Activated CD8-positive, alpha-beta memory T cell treated with anti-CD3 and anti-CD28 coated beads for 36 hours (primary cell): ENCODE measurements around the gene CBARP. TPM values are rescaled to one million over a fixed set of nuclear protein-coding genes. Genes with fewer than 3 reads are reported as not detected.

ENCODE experiments used
- CTCF ChIA-PET: fragments of 350-600 bp; sonication (Branson Sonifier 250); formaldehyde crosslinking; loops from one replicate; lab custom pipeline; 2021; ENCODE audit warnings: antibody characterized with exemption; lab: Charles Lee
- POLR2A ChIA-PET: fragments of 350-600 bp; sonication (Branson Sonifier 250); formaldehyde crosslinking; loops from one replicate; lab custom pipeline; 2021; ENCODE audit warnings: antibody characterized with exemption; lab: Charles Lee
- total RNA-seq, 2 experiments: library from RNA; stranded (reverse); gene quantifications; one replicate each; pipeline ENCODE4 v1.2.3, GENCODE V29; 2021

Gene CBARP
- total RNA-seq, 2 experiments from 2014 or later: 0.95 to 1.1 TPM

DNA sequence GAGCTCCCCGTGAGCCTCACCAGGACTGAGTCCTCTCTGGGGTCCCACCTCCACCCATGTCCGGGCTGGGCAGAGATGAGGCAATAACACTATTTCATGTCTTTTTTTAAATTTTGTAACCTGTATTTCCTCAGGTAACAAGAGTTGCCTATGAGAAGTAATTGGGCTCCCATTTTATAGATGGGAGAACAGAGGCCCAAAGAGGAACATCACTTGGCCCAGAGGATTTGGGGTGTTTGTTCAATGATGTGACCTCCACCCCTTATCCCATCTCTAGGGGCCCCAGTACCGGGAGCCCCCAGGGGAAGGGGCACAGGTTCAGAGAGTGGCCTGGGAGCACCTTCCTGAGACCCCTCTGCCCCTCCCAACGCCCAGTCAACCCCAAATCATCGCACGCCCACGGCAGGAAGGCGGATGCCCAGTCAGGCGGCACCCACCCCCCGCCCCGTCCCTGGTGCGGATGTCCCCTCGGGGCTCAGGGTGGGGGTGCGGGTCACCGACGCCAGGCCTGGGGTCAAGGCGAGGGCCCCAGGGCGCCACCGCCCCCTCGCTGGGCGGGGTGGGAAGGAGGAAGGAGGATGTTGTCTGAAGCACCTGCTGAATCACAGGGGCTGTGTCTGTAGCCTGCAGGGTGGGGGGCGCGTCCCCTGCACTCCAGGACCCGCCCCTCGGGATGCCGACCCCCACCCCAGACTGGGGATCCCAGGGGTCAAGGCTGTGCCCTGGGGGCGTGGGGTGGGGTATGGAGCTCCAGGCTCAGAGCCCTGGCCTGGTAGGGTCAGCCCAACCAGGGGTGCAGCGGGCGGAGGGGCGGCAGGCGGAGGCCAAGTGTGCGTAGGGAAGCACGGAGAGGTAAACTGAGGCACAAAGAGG lies 22.3 kb upstream of the CBARP start:
- CTCF ChIA-PET: interaction anchor here (0.5 to 17.9 kb wide), 2 partner anchors 16 to 184 kb away, joined by 5 to 373 read pairs; partner anchors contain the start of gene ATP5F1D
- POLR2A ChIA-PET: interaction anchor here (0.6 to 2.5 kb wide), 7 partner anchors 9 to 233 kb away, joined by 3 to 20 read pairs (median 4); partner anchors contain the start of genes ATP5F1D and CIRBP

- POLR2A ChIA-PET: interaction anchor here (0.6 to 2.5 kb wide), 5 partner anchors 9 to 95 kb away, joined by 3 to 20 read pairs (median 4); partner anchors contain the start of gene CIRBP
- CTCF ChIA-PET: interaction anchor here (17.9 kb wide), 1 partner anchor 16 kb away, joined by 373 read pairs; the partner anchor contains the start of gene ATP5F1D
Measured at GRCh38 chr19:1259206-1259875, 21.5 kb upstream of the CBARP start.

DNA sequence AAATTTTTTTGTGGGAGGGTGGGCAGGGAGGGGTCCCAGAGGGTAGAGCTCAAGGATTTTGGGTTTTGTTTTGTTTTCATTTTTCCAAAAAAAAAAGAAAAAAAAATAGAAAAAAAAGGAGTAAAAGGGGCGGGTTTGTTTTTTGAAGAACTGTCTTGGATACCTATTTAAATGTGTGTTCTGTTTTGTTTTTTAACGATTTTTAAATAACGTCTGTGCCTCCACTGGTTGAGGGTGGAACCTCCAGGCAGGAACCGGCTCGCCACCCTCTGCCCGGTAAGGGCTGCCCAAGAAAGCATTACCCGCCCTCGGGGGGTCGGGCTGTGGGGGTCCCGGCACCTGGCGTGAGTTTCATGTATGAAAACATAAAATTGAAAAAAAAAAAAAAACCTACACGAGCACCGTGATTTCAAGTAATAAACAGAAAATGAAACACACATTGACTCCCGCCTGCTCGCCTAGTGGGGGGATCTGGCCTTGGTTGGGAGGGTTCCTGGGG lies 21.0 kb upstream of the CBARP start:
- ChIA-PET CTCF (interaction anchor here (17.9 kb wide), 1 partner anchor 15 kb away, joined by 373 read pairs; the partner anchor contains the start of gene ATP5F1D), POLR2A (interaction anchor here (1.0 to 1.4 kb wide), 2 partner anchors 10 to 14 kb away, joined by 4 to 5 read pairs; partner anchors contain the start of gene CIRBP)

DNA sequence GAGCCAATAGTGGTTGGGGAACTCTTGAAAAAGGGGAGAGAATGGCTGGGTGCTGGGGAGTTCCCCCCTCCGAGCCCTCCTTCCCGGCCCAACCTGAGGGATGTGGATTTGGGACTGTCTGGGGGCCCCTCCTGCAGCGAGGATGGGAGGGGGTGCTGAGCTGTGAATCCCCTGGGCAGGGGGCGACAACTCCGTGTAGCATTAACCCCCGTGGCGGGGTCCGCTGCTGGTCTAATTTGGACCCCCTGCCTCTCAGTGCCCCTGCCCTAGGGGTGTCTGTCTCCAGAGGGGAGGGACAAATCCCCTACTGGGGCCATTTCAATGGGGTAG lies 20.3 kb upstream of the CBARP start:
- ChIA-PET CTCF (interaction anchor here (0.8 to 17.9 kb wide), 2 partner anchors 13 to 14 kb away, joined by 4 to 373 read pairs; partner anchors contain the start of gene ATP5F1D), POLR2A (interaction anchor here (1.0 kb wide), 1 partner anchor 11 kb away, joined by 5 read pairs; the partner anchor contains the start of gene CIRBP)

GRCh38 chr19:1257475-1258162 lies 19.8 kb upstream of the CBARP start:
- ChIA-PET POLR2A (no interaction called here), CTCF (interaction anchor here (0.8 to 17.9 kb wide), 3 partner anchors 10 to 14 kb away, joined by 4 to 373 read pairs (median 76); partner anchors contain the start of genes ATP5F1D and CIRBP)

- ChIA-PET POLR2A (interaction anchor here (0.5 to 1.4 kb wide), 2 partner anchors 10 to 12 kb away, joined by 3 to 4 read pairs; no protein-coding TSS in a partner anchor), CTCF (interaction anchor here (6.5 to 17.9 kb wide), 2 partner anchors 11 to 13 kb away, joined by 76 to 373 read pairs; partner anchors contain the start of genes ATP5F1D and CIRBP)
Measured at GRCh38 chr19:1256646-1257474, 19.1 kb upstream of the CBARP start.

GRCh38 chr19:1255186-1256161 lies 17.7 kb upstream of the CBARP start:
- ChIA-PET POLR2A (interaction anchor here (0.5 to 1.4 kb wide), 3 partner anchors 11 to 395 kb away, joined by 3 to 4 read pairs (median 4); no protein-coding TSS in a partner anchor), CTCF (interaction anchor here (6.5 to 17.9 kb wide), 2 partner anchors 12 kb away, joined by 76 to 373 read pairs; partner anchors contain the start of genes ATP5F1D and CIRBP)

DNA sequence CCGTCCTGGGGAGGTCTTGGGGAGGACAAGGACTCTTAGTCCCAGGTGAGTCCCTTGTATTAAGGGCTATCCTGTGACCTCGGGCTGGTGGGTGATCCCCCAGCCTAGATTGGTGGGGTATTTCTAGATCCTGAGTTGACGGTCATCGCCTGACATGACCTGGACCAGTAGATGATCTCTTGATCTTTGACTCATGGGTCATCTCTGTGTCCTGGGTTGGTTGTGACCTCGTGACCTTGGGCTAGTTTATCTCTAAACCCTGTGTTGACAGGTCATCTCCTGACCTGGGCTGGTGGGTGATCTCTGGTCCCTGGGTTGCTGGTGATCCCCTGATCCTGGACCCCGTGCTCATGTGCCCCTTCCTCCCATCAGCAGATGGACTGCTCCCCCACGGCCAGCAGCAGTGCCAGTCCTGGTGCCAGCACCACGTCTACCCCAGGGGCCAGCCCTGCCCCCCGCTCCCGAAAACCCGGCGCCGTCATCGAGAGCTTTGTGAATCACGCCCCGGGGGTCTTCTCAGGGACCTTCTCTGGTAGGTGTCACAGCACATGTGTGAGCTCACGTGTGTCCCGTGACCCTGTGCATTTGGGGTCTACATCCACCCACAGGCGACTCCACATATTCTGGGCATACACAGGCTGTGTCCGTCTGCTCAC lies 16.9 kb upstream of the CBARP start:
- ChIA-PET POLR2A (interaction anchor here (1.0 kb wide), 1 partner anchor 12 kb away, joined by 4 read pairs; no protein-coding TSS in a partner anchor), CTCF (interaction anchor here (6.5 to 17.9 kb wide), 2 partner anchors 11 to 13 kb away, joined by 76 to 373 read pairs; partner anchors contain the start of genes ATP5F1D and CIRBP)

GRCh38 chr19:1254081-1254527 lies 16.3 kb upstream of the CBARP start:
- ChIA-PET CTCF (interaction anchor here (6.5 to 17.9 kb wide), 2 partner anchors 10 to 14 kb away, joined by 76 to 373 read pairs; partner anchors contain the start of genes ATP5F1D and CIRBP), POLR2A (interaction anchor here (1.9 to 3.1 kb wide), 2 partner anchors 12 to 15 kb away, joined by 17 read pairs; partner anchors contain the start of gene CIRBP)

GRCh38 chr19:1253514-1254080 lies 15.8 kb upstream of the CBARP start:
- ChIA-PET CTCF (interaction anchor here (0.5 to 17.9 kb wide), 8 partner anchors 8 to 887 kb away, joined by 3 to 373 read pairs (median 4); partner anchors contain the start of genes ATP5F1D and CIRBP), POLR2A (interaction anchor here (0.7 to 3.1 kb wide), 6 partner anchors 10 to 267 kb away, joined by 3 to 17 read pairs (median 9); partner anchors contain the start of genes CIRBP and FAM174C)

GRCh38 chr19:1252821-1253513 lies 15.2 kb upstream of the CBARP start:
- CTCF ChIA-PET: interaction anchor here (0.5 to 17.9 kb wide), 9 partner anchors 9 to 887 kb away, joined by 3 to 373 read pairs (median 3); partner anchors contain the start of genes ATP5F1D and CIRBP
- POLR2A ChIA-PET: interaction anchor here (0.7 to 3.1 kb wide), 8 partner anchors 9 to 1005 kb away, joined by 3 to 17 read pairs (median 6); partner anchors contain the start of genes CIRBP and FAM174C

DNA sequence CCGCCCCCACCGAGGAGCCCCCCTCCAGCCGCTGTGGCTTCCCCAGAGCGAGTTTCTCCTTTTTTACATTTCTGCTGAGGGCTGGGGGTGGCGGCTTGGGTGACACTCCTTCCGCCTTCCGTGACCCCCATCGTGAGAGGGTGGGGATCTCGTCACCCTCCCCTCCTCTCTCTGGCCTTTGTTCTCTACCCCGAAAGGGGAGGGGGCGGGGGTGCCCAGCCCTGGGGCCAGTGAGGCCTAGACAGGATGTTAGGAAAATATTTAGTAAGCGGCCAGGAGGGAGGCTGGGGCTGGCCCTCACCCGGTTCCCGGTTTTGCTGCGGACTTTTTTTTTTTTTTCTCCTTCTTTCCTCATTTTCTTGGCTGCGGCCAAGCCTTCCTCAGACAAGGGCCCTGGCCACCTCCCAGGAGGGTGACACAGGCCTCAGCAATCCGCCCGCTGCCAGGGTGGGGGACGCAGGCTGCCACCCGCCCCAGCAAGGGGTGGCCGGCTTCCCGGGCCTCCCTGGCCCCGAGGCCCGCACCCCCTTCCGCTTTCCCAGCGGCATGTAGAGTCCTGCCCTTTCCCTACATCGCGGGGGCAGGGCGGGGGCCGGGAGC lies 14.5 kb upstream of the CBARP start:
- POLR2A ChIA-PET: interaction anchor here (0.7 to 3.1 kb wide), 7 partner anchors 14 to 1006 kb away, joined by 3 to 17 read pairs (median 8); partner anchors contain the start of genes CIRBP and FAM174C
- CTCF ChIA-PET: interaction anchor here (0.8 to 17.9 kb wide), 6 partner anchors 8 to 118 kb away, joined by 3 to 373 read pairs (median 6); partner anchors contain the start of genes ATP5F1D and CIRBP
